Activated CD4-positive, alpha-beta T cell treated with anti-CD3 and anti-CD28 coated beads, Interleukin-10, Interleukin-2, amounts not matched to agents 100 ng/mL and 50 ng/mL, durations not matched to agents 16 hours and 8 hours (primary cell): ENCODE data around the gene OLFML2B.

Source experiments
- DNase-seq: peaks from one replicate; pipeline ENCODE4 v3.0.0-alpha.2; 2020

The OLFML2B gene

DNA sequence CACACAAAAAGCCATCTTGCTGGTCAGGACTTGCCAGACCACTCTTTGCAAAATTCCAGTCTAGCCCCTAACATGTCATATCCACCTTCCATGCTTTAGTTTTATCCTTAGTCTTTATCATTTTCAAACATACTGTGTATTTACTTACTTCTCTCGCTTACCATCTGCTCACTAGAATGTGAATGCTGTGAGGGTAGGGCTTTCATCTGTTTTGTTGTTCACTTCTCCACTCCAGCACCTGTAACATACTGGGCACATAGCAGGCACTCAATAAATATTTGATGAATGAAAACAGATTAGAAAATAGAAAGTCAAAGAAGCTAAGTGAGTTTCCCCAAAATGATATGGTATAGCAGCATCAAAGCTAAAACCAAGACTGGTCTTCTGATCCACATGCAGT is 79.9 kb downstream of the OLFML2B start:
- DNase-seq, result no peak

DNA sequence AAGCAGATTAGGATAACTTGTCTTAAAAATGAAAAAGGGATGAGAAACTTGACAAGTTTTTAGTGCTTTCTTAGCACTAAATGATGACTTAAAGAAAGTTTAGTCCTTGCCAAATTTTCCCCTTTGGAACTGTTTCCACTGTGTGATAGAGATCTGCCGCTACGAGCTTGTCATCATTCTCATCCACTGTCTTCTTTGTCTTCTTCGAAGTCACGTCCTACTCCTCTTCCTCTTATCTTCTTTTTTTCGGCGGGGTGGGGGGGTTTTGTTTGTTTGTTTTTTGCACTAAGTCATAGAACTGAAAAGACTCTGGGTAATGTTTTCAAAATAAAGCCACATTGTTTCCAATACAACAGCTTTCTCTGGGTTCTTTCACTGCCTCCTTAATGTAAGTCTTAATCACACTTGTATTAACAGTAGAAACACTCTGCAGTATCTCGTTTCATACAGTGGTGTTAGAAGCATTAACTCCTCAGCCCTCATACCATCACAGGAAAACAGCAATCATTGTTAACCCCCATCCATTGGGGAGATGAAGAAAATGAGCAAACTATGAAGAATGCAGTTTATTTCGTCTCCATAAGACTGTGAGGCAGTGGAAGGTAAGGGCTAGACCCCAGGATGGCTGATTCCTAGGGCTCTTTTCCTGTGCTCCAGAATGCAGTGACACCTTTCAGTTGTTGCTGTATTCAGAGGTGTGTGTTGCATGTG is 81.8 kb downstream of the OLFML2B start:
- no peak for DNase-seq

DNA sequence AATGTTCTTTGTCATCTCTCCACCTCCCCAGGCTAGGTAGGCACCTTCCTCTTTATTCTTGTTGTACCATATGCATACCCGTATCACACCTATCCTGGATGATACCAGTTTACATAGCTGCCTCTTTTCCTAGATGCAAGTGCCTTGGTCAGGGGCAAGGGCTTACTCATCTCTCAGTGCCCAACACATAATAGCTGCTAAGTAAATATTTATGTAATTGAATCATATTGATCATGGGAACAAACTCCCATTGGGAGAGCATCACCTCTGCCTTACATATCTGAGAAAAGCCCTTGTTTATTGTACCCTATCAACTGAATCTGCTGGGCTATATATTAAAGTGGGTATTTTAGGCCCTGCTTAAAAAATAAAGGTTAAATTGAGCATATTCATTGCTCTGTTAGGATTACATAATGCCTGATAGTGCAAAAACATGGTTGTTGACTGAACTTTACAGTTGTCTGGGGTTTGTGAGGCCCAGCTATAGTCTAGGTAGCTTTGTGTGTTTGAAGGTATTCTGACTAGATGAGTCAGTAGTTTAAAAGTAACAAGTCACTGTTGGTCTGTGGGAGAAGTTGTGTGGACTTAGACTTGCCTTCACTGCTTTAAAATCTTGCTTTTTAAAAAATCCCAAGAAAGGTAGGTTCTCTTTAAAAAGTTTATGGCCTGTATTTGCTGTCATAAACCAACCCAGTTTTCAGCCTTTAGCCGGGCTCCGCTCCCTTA is 82.6 kb downstream of the OLFML2B start:
- DNase-seq, result no peak

DNA sequence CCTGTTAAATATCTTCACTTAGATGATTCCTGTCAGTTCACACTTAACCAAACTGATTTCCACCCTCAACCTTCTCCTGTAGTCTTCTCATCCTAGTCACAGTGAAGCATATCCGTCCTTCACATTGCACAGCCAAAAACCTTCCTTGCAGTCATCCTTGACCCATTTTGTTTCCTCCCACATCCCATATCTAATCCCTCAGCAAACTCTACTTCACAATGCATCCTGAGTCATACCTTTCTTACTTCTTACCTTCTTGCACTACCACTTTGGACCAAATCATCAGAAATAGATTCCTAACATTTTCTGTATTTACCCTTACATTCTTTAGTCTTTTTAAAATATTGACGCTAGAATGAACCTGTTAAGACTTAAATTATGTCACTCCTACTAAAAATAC is 86.9 kb downstream of the OLFML2B start:
- DNase-seq, result no peak

DNA sequence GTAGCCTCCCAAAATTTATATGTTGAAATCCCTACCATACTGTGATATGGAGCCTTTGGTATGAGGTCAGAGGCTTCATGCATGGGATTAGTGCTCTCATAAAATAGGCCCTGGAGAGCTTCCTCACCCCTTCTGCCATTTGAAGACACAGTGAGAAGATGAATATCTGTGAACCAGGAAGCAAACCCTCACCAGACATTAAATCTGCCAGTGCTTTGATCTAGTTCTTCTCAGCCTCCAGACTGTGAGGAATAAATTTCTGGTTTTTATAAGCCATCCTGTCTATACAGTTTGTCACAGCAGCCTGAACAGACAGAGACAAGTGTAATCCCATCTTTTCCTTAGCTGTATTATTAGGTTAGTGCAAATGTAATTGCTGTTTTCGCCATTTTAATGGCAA is 88.4 kb downstream of the OLFML2B start:
- DNase-seq, result no peak

DNA sequence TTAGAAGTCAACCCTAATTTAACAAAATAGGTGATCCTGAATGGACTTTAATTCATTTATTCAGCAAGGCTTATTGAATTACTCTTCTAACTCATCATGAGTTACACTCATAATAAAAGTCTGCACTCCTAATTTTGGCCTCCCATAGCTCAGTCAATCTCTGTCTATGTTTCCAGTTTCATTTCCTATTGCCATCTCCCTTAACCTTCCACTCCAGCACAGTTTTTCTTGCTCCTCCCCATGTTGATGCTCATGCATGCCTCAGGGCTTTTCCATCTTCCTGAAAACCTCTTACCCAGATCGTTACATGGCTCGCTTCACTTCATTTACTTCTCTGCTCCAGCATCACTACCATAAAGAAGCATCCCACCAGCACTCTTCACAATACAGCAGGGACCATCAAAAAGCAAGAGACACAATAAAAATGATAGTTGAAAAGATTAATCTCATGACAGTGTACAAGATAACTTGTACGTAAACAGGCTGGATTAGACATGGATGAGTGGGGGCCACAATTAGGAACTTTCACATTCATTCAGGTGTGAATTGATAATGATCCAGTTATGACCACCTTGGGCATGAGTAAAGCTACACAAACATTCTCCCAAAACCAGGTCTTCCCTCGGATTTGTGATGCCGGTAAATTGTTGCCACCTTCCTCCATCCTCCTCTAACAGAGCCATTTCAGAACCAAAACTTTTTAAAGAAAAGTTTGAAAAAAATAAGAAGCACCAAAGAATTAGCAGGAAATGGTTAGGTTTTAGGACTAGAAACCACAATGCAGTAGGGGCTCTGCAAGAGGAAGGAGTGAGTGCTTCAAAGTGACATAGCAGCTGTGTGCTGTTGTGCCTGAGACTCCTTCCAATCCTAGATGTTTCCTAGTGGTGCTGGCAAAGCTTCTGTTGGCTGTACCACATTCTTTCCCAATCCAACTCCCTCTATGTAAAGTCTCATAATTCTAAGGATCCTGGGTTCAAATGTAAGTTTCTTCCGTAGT is 89.8 kb downstream of the OLFML2B start:
- DNase-seq, result peak; percentile 39
